ENCODE results near the gene USP44.

GRCh38 chr12:95499772-95500171 lies 51.5 kb downstream of the USP44 start:
- TF ChIP-seq CTCF (IDR thresholded peaks at IDR 0.05) (no peak), POLR2AphosphoS5 (IDR thresholded peaks at IDR 0.05; ENCODE audit: insufficient read depth in 1 of 2, low read depth in 1 of 2) (no peak), POLR2A (IDR thresholded peaks at IDR 0.05) (no peak)

Data from vagina (tissue), 2 donors.